ENCODE results near the gene LRG1. TPM values are rescaled to one million over a fixed set of nuclear protein-coding genes. Genes with fewer than 3 reads are reported as not detected.

LRG1 gene
- total and polyA plus RNA-seq, 2 of the 13 experiments (the other 11 are each of a cell fraction or from before 2014, with no cell fraction given), result 12.0 to 39.3 TPM

- TF ChIP-seq KIAA2018 (CRISPR knock-in tag; IDR thresholded peaks at IDR 0.05; ENCODE audit: borderline replicate concordance) (no peak), AGO1 (IDR thresholded peaks at IDR 0.05; ENCODE audit: low read depth, low read length, poor library complexity, severe bottlenecking) (no peak), RFX1 (IDR thresholded peaks at IDR 0.05) (no peak), ATF5 (CRISPR knock-in tag; IDR thresholded peaks at IDR 0.05; ENCODE audit: low read depth) (no peak), ZNF709 (CRISPR knock-in tag; IDR thresholded peaks at IDR 0.05) (no peak), ZNF501 (CRISPR knock-in tag; IDR thresholded peaks at IDR 0.05) (no peak), SMYD3 (CRISPR knock-in tag; IDR thresholded peaks at IDR 0.05) (no peak), GABPB1 (CRISPR knock-in tag; IDR thresholded peaks at IDR 0.05) (no peak), ZMYM2 (CRISPR knock-in tag; IDR thresholded peaks at IDR 0.05) (no peak), HBP1 (CRISPR knock-in tag; IDR thresholded peaks at IDR 0.05; ENCODE audit: low read depth) (no peak), CREB3 (CRISPR knock-in tag; IDR thresholded peaks at IDR 0.05) (no peak), IKZF5 (CRISPR knock-in tag; IDR thresholded peaks at IDR 0.05) (no peak), NFATC3 (CRISPR knock-in tag; IDR thresholded peaks at IDR 0.05) (no peak), ZZZ3 (CRISPR knock-in tag; IDR thresholded peaks at IDR 0.05; ENCODE audit: borderline replicate concordance) (no peak), SALL1 (CRISPR knock-in tag; IDR thresholded peaks at IDR 0.05) (no peak), BRD4 (CRISPR knock-in tag; IDR thresholded peaks at IDR 0.05) (no peak), GLI4 (CRISPR knock-in tag; IDR thresholded peaks at IDR 0.05; ENCODE audit: borderline replicate concordance) (no peak)
These were observed 45.7 kb upstream of the LRG1 start (continued) for GRCh38 chr19:4585556-4585955.
